ENCODE results near the gene MAGED4. TPM values are rescaled to one million over a fixed set of nuclear protein-coding genes. Genes with fewer than 3 reads are reported as not detected.

MAGED4 gene
- total RNA-seq, 1 experiment from 2014 or later: 66.7 TPM

- TF ChIP-seq ZNF532 (CRISPR knock-in tag; IDR thresholded peaks at IDR 0.05; ENCODE audit: borderline replicate concordance) (no peak), FOXK1 (CRISPR knock-in tag; IDR thresholded peaks at IDR 0.05) (no peak), NFE2L1 (CRISPR knock-in tag; IDR thresholded peaks at IDR 0.05) (no peak)
These were observed 45.7 kb upstream of the MAGED4 start (continued) for GRCh38 chrX:52138830-52139544.

GRCh38 chrX:52139545-52139895 lies 45.2 kb upstream of the MAGED4 start:
- H3K9me3 Mint-ChIP-seq: no peaks in the 10 kb centered on the region
- no peaks in the 10 kb centered on the region for H3K36me3 Mint-ChIP-seq
- POLR2A ChIA-PET: no interaction called here
- no peaks in the 10 kb centered on the region; the same call in 1 of the 2 replicates for H3K27me3 Mint-ChIP-seq (ENCODE audit: low read depth)
- TF ChIP-seq PREB (CRISPR knock-in tag; IDR thresholded peaks at IDR 0.05; ENCODE audit: borderline replicate concordance): no peak
- no peak for TF ChIP-seq TEAD4 (CRISPR knock-in tag; IDR thresholded peaks at IDR 0.05)
- TF ChIP-seq ZNF281 (CRISPR knock-in tag; IDR thresholded peaks at IDR 0.05): no peak
- no peak for TF ChIP-seq ESRRA (CRISPR knock-in tag; IDR thresholded peaks at IDR 0.05; ENCODE audit: borderline replicate concordance)
- no peak for TF ChIP-seq CTCF (IDR thresholded peaks at IDR 0.05)
- no peak for TF ChIP-seq ZNF232 (CRISPR knock-in tag; IDR thresholded peaks at IDR 0.05)
- no peak for TF ChIP-seq AFF4 (CRISPR knock-in tag; IDR thresholded peaks at IDR 0.05; ENCODE audit: borderline replicate concordance)
- TF ChIP-seq MXD4 (CRISPR knock-in tag; IDR thresholded peaks at IDR 0.05; ENCODE audit: borderline replicate concordance): no peak
- no peak for TF ChIP-seq NR1H2 (CRISPR knock-in tag; IDR thresholded peaks at IDR 0.05)
- TF ChIP-seq TEAD1 (CRISPR knock-in tag; IDR thresholded peaks at IDR 0.05): no peak
- TF ChIP-seq JUN (CRISPR knock-in tag; IDR thresholded peaks at IDR 0.05): no peak
- no peak for ATAC-seq
- no peak for DNase-seq (ENCODE audit: low spot score)
- CTCF ChIA-PET: no interaction called here
- H3K27ac Mint-ChIP-seq: no peak overlapping the region
- H3K4me1 Mint-ChIP-seq: no peaks in the 10 kb centered on the region
- H3K4me3 Mint-ChIP-seq: no peak overlapping the region

Data from WTC11 (cell line).